ENCODE data around the gene CCL19. TPM values are rescaled to one million over a fixed set of nuclear protein-coding genes. Genes with fewer than 3 reads are reported as not detected.

The CCL19 gene
- total RNA-seq, 4 donors from 2014 or later = 0.57 to 1.7 (median 1.2) TPM; not detected in 1

GRCh38 chr9:34709196-34709978 is 18.3 kb upstream of the CCL19 start:
- intact Hi-C loops (cut with DNase I) = no loop called here

GRCh38 chr9:34707130-34707529 is 16.1 kb upstream of the CCL19 start:
- no peak for TF ChIP-seq CTCF (IDR thresholded peaks at IDR 0.05)
- no peak for TF ChIP-seq POLR2A (IDR thresholded peaks at IDR 0.05)
- no peak overlapping the region for H3K4me3 ChIP-seq
- H3K9me3 ChIP-seq = no peaks in the 10 kb centered on the region
- H3K27ac ChIP-seq = no peak overlapping the region
- intact Hi-C loops (cut with DNase I) = no loop called here
- no peak for DNase-seq
- peaks cover 0 to 14% (median 6%) of the 10 kb centered on the region in 3 donors for H3K4me1 ChIP-seq
- H3K36me3 ChIP-seq = no peaks in the 10 kb centered on the region
- H3K27me3 ChIP-seq = no peaks in the 10 kb centered on the region
- WGBS, 2 donors = 72 to 79% methylated on average over 2 of the region's 2 CpGs

More at GRCh38 chr9:34709196-34709978, 18.3 kb upstream of the CCL19 start:
- H3K9me3 ChIP-seq = no peaks in the 10 kb centered on the region
- H3K4me3 ChIP-seq = no peak overlapping the region
- H3K27ac ChIP-seq = peak overlapping the region in 1 of 4 donors; percentile 9
- H3K27me3 ChIP-seq = no peaks in the 10 kb centered on the region
- TF ChIP-seq CTCF (IDR thresholded peaks at IDR 0.05) = no peak
- TF ChIP-seq POLR2A (IDR thresholded peaks at IDR 0.05) = no peak
- 100% methylated on average over 1 of the region's 9 CpGs; no CpG with 5 or more reads in 1 of the 2 donors for WGBS, 2 donors
- DNase-seq = no peak
- no peaks in the 10 kb centered on the region for H3K36me3 ChIP-seq
- H3K4me1 ChIP-seq = peaks cover 0 to 16% (median 6%) of the 10 kb centered on the region in 3 donors

GRCh38 chr9:34701769-34702736 is 11.0 kb upstream of the CCL19 start:
- peaks cover 0 to 13% (median 0%) of the 10 kb centered on the region in 4 donors for H3K27me3 ChIP-seq

GRCh38 chr9:34701023-34701768 is 10.1 kb upstream of the CCL19 start:
- peak; percentile 71 to 94 (median 88) for TF ChIP-seq CTCF (IDR thresholded peaks at IDR 0.05)
- no peak for TF ChIP-seq POLR2A (IDR thresholded peaks at IDR 0.05)
- no peaks in the 10 kb centered on the region for H3K9me3 ChIP-seq
- peak overlapping the region; percentile 70 to 90 (median 80) for H3K27ac ChIP-seq
- no peak for DNase-seq
- WGBS, 2 donors = 9 to 16% methylated on average over 11 to 16 of the region's 52 CpGs
- H3K27me3 ChIP-seq = peaks cover 0 to 13% (median 0%) of the 10 kb centered on the region in 4 donors
- no peaks in the 10 kb centered on the region for H3K36me3 ChIP-seq
- H3K4me1 ChIP-seq = peaks cover 3 to 19% (median 5%) of the 10 kb centered on the region in 3 donors
- intact Hi-C loops (cut with DNase I) = no loop called here
- H3K4me3 ChIP-seq = peak overlapping the region; percentile 56 to 87 (median 69)

More at GRCh38 chr9:34701769-34702736, 11.0 kb upstream of the CCL19 start:
- Histone ChIP-seq H3K4me1 (peaks cover 3 to 19% (median 5%) of the 10 kb centered on the region in 3 donors), H3K9me3 (no peaks in the 10 kb centered on the region), H3K4me3 (peak overlapping the region; percentile 56 to 87 (median 69)), H3K36me3 (no peaks in the 10 kb centered on the region), H3K27ac (peak overlapping the region; percentile 70 to 90 (median 80))
- intact Hi-C loops (cut with DNase I) = no loop called here
- TF ChIP-seq POLR2A (IDR thresholded peaks at IDR 0.05) (no peak), CTCF (IDR thresholded peaks at IDR 0.05) (peak; percentile 95 to 99 (median 97))
- DNase-seq = peak; percentile 13
- 4 to 8% methylated on average over 16 to 21 of the region's 30 CpGs for WGBS, 2 donors
